Muscle layer of colon (tissue), 2 donors: Measurements from ENCODE around the gene FCSK.
A peak's percentile ranks its signal among the peaks of the same experiment; 100 is the strongest.

Experiments
- H3K27ac ChIP-seq: one replicate; pipeline ENCODE4 v1.7.0; 2013; ENCODE audit warnings: low read depth, mild to moderate bottlenecking, low read length, moderate library complexity
- H3K27me3 ChIP-seq, 2 donors: one replicate each; pipeline ENCODE4 v1.7.0; 2013; ENCODE audit warnings: low read length in 2 of 2, mild to moderate bottlenecking in 2 of 2; ENCODE audit not compliant: insufficient read depth in 2 of 2, control insufficient read depth in 1 of 2
- H3K36me3 ChIP-seq: one replicate; pipeline ENCODE4 v1.7.0; 2013; ENCODE audit warnings: mild to moderate bottlenecking, low read length; ENCODE audit not compliant: insufficient read depth
- H3K4me1 ChIP-seq: one replicate; pipeline ENCODE4 v1.7.0; 2013; ENCODE audit warnings: mild to moderate bottlenecking, low read length; ENCODE audit not compliant: insufficient read depth
- H3K4me3 ChIP-seq, 2 donors: one replicate each; pipeline ENCODE4 v1.7.0; 2013; ENCODE audit warnings: low read length in 2 of 2, low read depth in 1 of 2, mild to moderate bottlenecking in 1 of 2, moderate library complexity in 1 of 2
- H3K9ac ChIP-seq: one replicate; pipeline ENCODE4 v1.7.0; 2013; ENCODE audit warnings: low read length
- H3K9me3 ChIP-seq: one replicate; pipeline ENCODE4 v1.7.0; 2013; ENCODE audit warnings: mild to moderate bottlenecking, low read length
- donor health status: abdominal sarcoma.
- donor health status: Adenocarcinoma of cecum.

FCSK gene

GRCh38 chr16:70494202-70494770, 39.9 kb downstream of the FCSK start:
- no peaks in the 10 kb centered on the region for H3K9me3 ChIP-seq
- no peak overlapping the region for H3K27ac ChIP-seq
- no peak overlapping the region for H3K4me3 ChIP-seq
- H3K9ac ChIP-seq = no peak overlapping the region
- peaks cover 47% of the 10 kb centered on the region for H3K36me3 ChIP-seq
- no peaks in the 10 kb centered on the region for H3K4me1 ChIP-seq
- H3K27me3 ChIP-seq = no peaks in the 10 kb centered on the region

DNA sequence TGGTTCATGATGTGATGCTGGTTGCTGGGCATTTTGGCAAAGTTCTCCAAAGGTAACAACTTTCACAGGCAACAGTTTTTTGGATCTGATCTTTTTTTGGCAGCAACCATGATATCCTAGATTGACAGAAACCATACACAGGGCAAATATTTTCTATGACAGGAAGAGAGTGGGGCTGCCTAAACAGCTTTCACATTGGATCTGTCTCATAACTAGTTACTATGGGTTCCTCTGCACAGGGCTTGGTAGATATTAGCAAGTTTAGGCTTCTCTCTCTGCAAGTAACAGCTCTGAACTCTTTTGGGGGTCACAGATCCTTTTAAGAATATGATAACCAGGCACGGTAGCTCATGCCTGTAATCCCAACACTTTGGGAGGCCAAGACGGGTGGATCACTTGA, 40.4 kb downstream of the FCSK start:
- Histone ChIP-seq H3K9me3 (no peaks in the 10 kb centered on the region), H3K27ac (no peak overlapping the region), H3K9ac (no peak overlapping the region), H3K4me1 (no peaks in the 10 kb centered on the region), H3K36me3 (peaks cover 47% of the 10 kb centered on the region), H3K27me3 (no peaks in the 10 kb centered on the region), H3K4me3 (no peak overlapping the region)

DNA sequence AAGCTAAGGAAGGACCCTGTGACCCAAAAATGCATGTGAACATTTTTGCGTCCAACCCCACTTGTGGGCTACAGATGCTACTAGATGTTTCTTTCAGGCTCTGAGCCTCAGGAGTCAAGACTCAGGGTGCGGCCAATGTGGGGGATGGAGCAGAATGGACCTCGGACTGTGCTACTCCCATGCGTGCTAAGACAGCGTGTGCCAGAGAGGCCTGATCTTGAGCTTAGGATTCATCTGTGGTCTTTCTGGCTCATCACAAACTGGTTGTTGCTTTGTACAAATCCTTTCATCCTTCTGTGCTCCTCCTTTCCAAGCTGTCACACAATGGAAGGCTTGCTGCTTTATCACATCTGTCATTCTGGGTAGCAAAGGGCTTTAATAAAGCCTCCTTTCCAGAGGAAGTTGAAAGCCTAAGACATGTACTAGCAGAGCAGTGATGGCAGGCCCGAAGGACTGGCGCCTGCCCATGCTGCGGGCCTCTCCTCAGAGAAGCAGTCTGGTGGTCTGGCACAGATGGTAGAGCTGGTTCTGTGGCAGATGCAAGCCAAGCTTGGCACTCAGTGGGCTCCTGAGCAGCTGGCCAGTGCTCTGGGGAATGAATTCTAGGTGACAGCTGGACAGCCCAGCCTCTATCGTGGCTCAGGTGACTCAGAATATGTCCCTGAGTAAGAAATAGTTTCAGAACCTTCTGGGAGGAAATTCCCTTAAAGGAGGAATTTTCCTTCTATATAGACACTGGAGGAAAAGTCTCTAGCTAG, 41.2 kb downstream of the FCSK start:
- Histone ChIP-seq H3K27me3 (no peaks in the 10 kb centered on the region), H3K36me3 (peaks cover 44% of the 10 kb centered on the region)

GRCh38 chr16:70496513-70496912, 42.1 kb downstream of the FCSK start:
- Histone ChIP-seq H3K36me3 (peaks cover 51% of the 10 kb centered on the region), H3K4me3 (no peak overlapping the region), H3K27ac (no peak overlapping the region), H3K9ac (no peak overlapping the region), H3K4me1 (no peaks in the 10 kb centered on the region), H3K27me3 (no peaks in the 10 kb centered on the region), H3K9me3 (no peaks in the 10 kb centered on the region)

More for the DNA sequence above, 41.2 kb downstream of the FCSK start:
- H3K4me3 ChIP-seq = no peak overlapping the region
- H3K27ac ChIP-seq = no peak overlapping the region
- H3K4me1 ChIP-seq = no peaks in the 10 kb centered on the region
- no peak overlapping the region for H3K9ac ChIP-seq
- H3K9me3 ChIP-seq = no peaks in the 10 kb centered on the region

GRCh38 chr16:70508752-70509151, 54.4 kb downstream of the FCSK start:
- Histone ChIP-seq H3K36me3 (peaks cover 46% of the 10 kb centered on the region), H3K4me1 (no peaks in the 10 kb centered on the region), H3K9ac (no peak overlapping the region), H3K4me3 (no peak overlapping the region), H3K9me3 (no peaks in the 10 kb centered on the region), H3K27ac (no peak overlapping the region), H3K27me3 (no peaks in the 10 kb centered on the region)

DNA sequence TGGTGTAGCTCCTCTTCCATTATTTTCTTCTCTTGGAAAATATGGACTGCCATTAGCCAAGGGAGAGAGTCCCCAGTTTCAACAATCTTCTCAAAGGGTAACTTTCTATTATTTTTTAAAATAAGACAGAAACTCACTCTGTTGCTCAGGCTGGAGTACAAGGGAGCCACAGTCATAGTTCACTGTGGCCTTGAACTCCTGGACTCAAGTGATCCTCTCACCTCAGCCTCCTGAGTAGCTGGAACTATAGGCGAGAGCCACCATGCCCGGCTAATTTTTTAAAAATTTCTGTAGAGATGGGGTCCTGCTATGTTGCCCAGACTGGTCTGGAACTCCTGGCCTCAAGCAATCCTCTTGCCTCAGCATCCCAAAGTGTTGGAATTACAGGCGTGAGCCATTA, 55.8 kb downstream of the FCSK start:
- no peaks in the 10 kb centered on the region for H3K4me1 ChIP-seq
- no peaks in the 10 kb centered on the region for H3K27me3 ChIP-seq
- no peak overlapping the region for H3K9ac ChIP-seq
- H3K4me3 ChIP-seq = no peak overlapping the region
- H3K27ac ChIP-seq = no peak overlapping the region
- H3K9me3 ChIP-seq = no peaks in the 10 kb centered on the region
- H3K36me3 ChIP-seq = peaks cover 51% of the 10 kb centered on the region

DNA sequence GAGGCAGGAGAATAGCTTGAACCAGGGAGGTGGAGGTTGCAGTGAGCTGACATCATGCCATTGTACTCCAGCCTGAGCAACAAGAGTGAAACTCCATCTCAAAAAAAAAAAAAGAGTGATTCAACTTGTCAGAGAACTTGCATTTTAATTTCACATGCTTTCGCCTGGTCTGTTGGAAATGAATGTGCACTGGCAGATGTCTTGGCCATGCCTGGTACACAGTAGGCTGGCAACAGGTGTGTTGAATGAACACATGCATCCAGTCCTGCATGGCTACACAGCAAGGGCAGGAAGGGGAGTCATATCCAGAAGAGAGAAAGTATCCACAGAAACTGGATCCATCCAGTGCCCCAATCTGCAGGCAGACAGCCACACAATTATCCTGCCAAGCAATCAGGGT, 57.4 kb downstream of the FCSK start:
- H3K4me1 ChIP-seq = no peaks in the 10 kb centered on the region
- H3K36me3 ChIP-seq = peaks cover 52% of the 10 kb centered on the region
- no peak overlapping the region for H3K27ac ChIP-seq
- H3K9me3 ChIP-seq = no peaks in the 10 kb centered on the region
- H3K27me3 ChIP-seq = no peaks in the 10 kb centered on the region
- no peak overlapping the region for H3K4me3 ChIP-seq
- no peak overlapping the region for H3K9ac ChIP-seq

DNA sequence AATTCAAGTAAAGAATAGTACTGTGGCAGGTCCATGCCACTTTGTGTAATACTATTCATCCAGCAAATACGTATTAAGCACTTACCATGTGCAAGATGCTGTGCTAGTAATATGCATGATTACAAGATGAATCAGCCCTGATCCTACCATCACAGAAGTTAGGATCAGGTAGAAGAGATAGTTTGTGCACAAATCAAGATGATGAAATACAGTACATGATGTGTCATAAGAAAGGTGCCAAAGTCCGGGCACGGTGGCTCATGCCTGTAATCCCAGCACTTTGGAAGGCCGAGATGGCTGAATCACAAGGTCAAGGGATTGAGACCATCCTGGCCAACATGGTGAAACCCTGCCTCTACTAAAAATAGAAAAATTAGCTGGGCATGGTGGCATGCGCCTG, 58.1 kb downstream of the FCSK start:
- H3K36me3 ChIP-seq = peaks cover 55% of the 10 kb centered on the region
- no peak overlapping the region for H3K9ac ChIP-seq
- H3K27ac ChIP-seq = no peak overlapping the region
- H3K9me3 ChIP-seq = no peaks in the 10 kb centered on the region
- H3K4me1 ChIP-seq = no peaks in the 10 kb centered on the region
- H3K27me3 ChIP-seq = no peaks in the 10 kb centered on the region
- H3K4me3 ChIP-seq = no peak overlapping the region

DNA sequence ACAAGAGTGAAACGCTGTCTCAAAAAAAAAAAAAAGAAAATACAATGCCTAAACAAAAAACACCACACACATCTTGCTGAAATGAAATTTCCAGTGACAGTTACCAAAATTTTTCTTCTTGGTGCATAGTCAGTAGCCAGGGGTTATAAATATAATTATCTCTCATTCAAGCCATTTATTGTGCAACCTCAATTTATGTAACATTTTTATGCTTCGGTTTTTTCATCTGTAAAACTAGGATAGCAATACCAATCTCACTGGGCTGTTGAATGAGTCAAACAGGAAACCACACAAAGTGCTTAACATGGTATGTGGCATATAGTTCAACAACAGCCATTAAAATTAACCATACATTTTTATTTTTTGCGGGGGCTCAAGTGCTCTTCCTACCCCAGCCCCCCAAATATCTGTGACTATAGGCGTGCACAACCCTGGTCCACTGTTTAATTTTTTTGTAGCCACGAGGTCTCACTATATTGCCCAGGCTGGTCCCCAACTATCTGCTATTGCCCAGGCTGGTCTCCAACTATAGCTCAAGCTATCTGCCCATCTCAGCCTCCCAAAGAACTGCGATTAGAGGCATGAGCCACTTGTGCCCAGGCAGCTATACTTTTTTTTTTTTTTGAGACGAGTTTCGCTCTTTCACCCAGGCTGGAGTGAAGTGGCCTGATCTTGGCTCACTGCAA, 66.4 kb downstream of the FCSK start:
- Histone ChIP-seq H3K36me3 (peaks cover 27% of the 10 kb centered on the region), H3K27ac (no peak overlapping the region), H3K4me3 (no peak overlapping the region), H3K27me3 (no peaks in the 10 kb centered on the region), H3K4me1 (peaks cover 16% of the 10 kb centered on the region), H3K9me3 (no peaks in the 10 kb centered on the region), H3K9ac (no peak overlapping the region)

GRCh38 chr16:70522216-70523075, 68.1 kb downstream of the FCSK start:
- H3K4me3 ChIP-seq = peak overlapping the region; percentile 85 to 89
- peak overlapping the region; percentile 68 for H3K9ac ChIP-seq
- H3K36me3 ChIP-seq = peaks cover 31% of the 10 kb centered on the region
- H3K27me3 ChIP-seq = no peaks in the 10 kb centered on the region
- peaks cover 24% of the 10 kb centered on the region for H3K4me1 ChIP-seq
- peak overlapping the region; percentile 96 for H3K27ac ChIP-seq
- no peaks in the 10 kb centered on the region for H3K9me3 ChIP-seq

DNA sequence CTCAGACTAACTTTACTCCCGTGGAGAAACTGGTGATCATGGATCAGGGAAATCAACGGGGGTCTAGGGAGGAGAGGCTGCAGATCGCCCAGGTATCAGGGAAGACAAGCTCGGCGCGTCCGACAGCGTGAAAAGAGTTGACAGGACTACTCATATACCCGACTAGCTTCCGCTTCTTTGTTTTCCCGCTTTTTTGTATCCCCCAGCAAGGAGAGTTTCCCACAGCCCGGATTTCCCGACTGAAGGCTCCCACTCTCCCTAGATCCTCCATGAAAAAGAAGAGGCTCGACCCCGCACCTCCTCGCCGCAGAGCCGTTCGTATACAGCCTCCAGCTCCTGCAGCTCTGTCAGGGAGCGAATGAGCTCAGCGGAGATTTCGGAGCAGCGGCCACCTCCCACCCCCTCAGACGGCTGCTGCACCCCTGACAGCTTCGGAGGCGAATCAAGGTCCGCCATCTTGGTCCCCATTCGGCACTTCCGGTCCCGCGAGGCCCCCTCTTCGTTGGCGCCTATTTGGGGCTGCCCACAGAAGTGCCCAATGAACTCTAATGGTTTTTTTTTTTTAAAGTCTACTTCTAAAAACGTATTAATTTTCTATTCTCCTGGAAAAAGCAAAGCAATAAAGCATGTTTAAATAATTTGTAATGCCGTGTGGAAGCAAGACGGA, 68.8 kb downstream of the FCSK start, which contains the start of gene COG4:
COG4 (minus strand) TSS at position 479 of the 667 bp plus-strand sequence; CDS start at position 468, 11 bp downstream.
- peak within 1 kb of the TSS; percentile 96 for H3K27ac ChIP-seq
- H3K9me3 ChIP-seq = no peaks in the 10 kb centered on the region
- peak within 1 kb of the TSS; percentile 89 to 96 for H3K4me3 ChIP-seq
- peak within 1 kb of the TSS; percentile 83 for H3K9ac ChIP-seq
- H3K4me1 ChIP-seq = peaks cover 27% of the 10 kb centered on the region
- H3K36me3 ChIP-seq = peaks cover 28% of the 10 kb centered on the region
- no peaks in the 10 kb centered on the region for H3K27me3 ChIP-seq
